Thoracic aorta (tissue), 2 donors: ENCODE results near the gene PAPOLG. TPM values are rescaled to one million over a fixed set of nuclear protein-coding genes. Genes with fewer than 3 reads are reported as not detected.
"Not testable (repeated sequence)": the region's sequence is repeated elsewhere in the genome, so short reads cannot be mapped to it uniquely, and the experiment has no call there.

ENCODE experiments used
- ATAC-seq: fragments of 150-250 bp; one replicate; pipeline ENCODE4 v1.8.0; 2017; ENCODE audit warnings: low read depth; ENCODE audit not compliant: insufficient number of reproducible peaks, low FRiP score
- DNase-seq: peaks from one replicate; pipeline ENCODE4 v3.0.0-alpha.2; 2020; ENCODE audit warnings: low spot score
- H3K27ac ChIP-seq, 2 donors: fragments of 200-600 bp; sonication (generic); 1 replicate in 1 of 2; 2 replicates in 1 of 2; pipeline ENCODE4 v1.5.1; 2016; ENCODE audit warnings: mild to moderate bottlenecking in 2 of 2, moderate library complexity in 2 of 2
- H3K27me3 ChIP-seq: fragments of 200-600 bp; sonication (generic); replicated peaks from 2 replicates; pipeline ENCODE4 v1.6.0; 2016; ENCODE audit warnings: mild to moderate bottlenecking; ENCODE audit not compliant: insufficient read depth
- H3K36me3 ChIP-seq: fragments of 200-600 bp; sonication (generic); one replicate; pipeline ENCODE4 v1.5.1; 2016
- H3K4me1 ChIP-seq, 2 donors: fragments of 200-600 bp; sonication (generic); 1 replicate in 1 of 2; 2 replicates in 1 of 2; pipeline versions ENCODE4 v1.5.1 to v1.6.0; 2016; ENCODE audit warnings: low read depth in 2 of 2, mild to moderate bottlenecking in 1 of 2; ENCODE audit not compliant: control insufficient read depth in 1 of 2
- H3K4me3 ChIP-seq: fragments of 200-600 bp; sonication (generic); 2 replicates; pipeline ENCODE4 v1.5.1; 2016; ENCODE audit warnings: mild to moderate bottlenecking
- H3K9me3 ChIP-seq: fragments of 200-600 bp; sonication (generic); 2 replicates; pipeline ENCODE4 v1.5.1; 2016
- total RNA-seq, 2 donors: library from RNA; depleted of rRNA; stranded (reverse); fragments of >200 nt; gene quantifications; one replicate each; pipeline versions ENCODE4 v1.1.0 to v1.2.3, GENCODE V29; 2016
- TF ChIP-seq, protein P1 (sequence below): fragments of 200-600 bp; sonication (generic); IDR thresholded peaks from one replicate; pipeline ENCODE4 v1.5.1; 2019; ENCODE audit warnings: antibody characterized with exemption

PAPOLG gene
- total RNA-seq, 2 donors from 2014 or later, result 14.5 to 21.9 TPM

DNA sequence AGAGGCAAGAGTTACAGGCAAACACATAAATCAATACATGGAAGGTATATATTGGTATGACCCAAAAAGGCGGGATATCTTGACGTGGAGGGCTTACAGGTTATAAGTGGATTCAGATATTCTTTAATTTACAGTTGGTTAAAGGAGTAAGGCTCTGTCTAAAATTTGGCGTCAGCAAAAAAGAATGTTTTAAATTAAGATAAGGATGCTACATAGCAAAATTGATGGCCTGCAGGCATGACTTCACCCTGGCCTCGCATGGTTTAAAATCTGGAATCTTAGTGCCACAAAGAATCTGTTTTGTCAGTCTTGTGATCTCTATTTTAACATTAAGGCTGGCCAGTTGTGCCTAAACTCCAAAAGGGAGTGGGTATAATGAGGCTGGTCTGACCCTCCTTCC is 66.9 kb downstream of the PAPOLG start:
- H3K27ac ChIP-seq, result no peak overlapping the region
- no peak overlapping the region for H3K4me3 ChIP-seq
- H3K4me1 ChIP-seq, result no peaks in the 10 kb centered on the region
- H3K36me3 ChIP-seq, result no peaks in the 10 kb centered on the region
- H3K27me3 ChIP-seq, result no peaks in the 10 kb centered on the region
- DNase-seq, result no peak
- TF ChIP-seq, protein P1, sequence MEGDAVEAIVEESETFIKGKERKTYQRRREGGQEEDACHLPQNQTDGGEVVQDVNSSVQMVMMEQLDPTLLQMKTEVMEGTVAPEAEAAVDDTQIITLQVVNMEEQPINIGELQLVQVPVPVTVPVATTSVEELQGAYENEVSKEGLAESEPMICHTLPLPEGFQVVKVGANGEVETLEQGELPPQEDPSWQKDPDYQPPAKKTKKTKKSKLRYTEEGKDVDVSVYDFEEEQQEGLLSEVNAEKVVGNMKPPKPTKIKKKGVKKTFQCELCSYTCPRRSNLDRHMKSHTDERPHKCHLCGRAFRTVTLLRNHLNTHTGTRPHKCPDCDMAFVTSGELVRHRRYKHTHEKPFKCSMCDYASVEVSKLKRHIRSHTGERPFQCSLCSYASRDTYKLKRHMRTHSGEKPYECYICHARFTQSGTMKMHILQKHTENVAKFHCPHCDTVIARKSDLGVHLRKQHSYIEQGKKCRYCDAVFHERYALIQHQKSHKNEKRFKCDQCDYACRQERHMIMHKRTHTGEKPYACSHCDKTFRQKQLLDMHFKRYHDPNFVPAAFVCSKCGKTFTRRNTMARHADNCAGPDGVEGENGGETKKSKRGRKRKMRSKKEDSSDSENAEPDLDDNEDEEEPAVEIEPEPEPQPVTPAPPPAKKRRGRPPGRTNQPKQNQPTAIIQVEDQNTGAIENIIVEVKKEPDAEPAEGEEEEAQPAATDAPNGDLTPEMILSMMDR, result no peak
- H3K9me3 ChIP-seq, result no peaks in the 10 kb centered on the region
- no peak for ATAC-seq

DNA sequence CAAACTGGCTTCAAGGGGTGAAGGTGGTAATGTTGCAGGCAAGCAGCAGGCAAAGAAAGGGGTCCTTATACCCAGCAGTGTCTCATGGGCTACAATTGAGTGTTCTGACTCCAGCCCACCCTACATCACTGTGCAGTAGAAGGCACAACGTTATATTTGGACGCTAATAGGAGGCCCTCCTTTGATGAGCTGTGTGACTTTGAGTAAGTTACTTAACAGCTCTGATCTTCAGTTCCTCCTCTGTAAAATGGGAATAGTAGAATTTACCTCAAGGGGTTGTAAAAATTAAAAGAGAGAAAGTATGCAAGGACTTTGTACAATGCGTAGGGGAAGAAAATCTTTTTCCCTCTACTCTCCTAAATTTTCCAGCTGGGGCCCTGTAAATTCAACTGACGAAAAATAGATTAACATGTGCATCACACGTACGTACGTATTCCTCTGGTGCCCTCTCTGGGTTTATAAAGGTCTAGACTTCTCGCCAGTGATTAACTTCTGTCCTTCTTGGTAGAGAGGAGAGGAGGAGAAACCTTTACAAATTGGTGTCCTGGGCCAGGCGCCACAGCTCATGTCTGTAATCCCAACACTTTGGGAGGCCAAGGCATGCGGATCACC is 67.7 kb downstream of the PAPOLG start:
- Histone ChIP-seq H3K36me3 (no peaks in the 10 kb centered on the region), H3K4me3 (no peak overlapping the region), H3K27me3 (no peaks in the 10 kb centered on the region), H3K9me3 (no peaks in the 10 kb centered on the region), H3K4me1 (no peaks in the 10 kb centered on the region), H3K27ac (no peak overlapping the region)
- DNase-seq (no peak), ATAC-seq (no peak)
- TF ChIP-seq, protein P1, result no peak

DNA sequence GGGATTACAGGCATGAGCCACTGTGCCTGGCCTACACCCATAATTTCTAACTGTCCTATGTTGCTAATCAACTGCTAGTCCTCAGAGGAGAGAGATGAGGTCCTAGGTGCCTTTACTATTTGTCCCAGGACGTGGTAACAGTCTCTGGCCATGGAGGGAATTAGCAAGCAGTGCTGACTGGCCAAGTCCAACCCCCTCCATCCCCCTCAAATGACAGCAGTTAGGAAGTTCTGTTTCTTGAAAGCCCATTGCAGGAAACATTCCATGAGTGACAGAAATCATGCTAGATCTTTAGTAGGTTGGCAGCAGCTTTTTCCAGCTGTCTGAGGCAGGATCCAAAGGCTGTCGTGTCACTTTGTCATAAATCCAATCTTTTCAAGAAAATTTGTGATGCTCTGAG is 69.6 kb downstream of the PAPOLG start:
- H3K4me3 ChIP-seq, result no peak overlapping the region
- no peaks in the 10 kb centered on the region for H3K9me3 ChIP-seq
- no peaks in the 10 kb centered on the region for H3K36me3 ChIP-seq
- H3K27me3 ChIP-seq, result no peaks in the 10 kb centered on the region
- ATAC-seq, result no peak
- DNase-seq, result no peak
- TF ChIP-seq, protein P1, result no peak
- no peak overlapping the region for H3K27ac ChIP-seq
- no peaks in the 10 kb centered on the region for H3K4me1 ChIP-seq

DNA sequence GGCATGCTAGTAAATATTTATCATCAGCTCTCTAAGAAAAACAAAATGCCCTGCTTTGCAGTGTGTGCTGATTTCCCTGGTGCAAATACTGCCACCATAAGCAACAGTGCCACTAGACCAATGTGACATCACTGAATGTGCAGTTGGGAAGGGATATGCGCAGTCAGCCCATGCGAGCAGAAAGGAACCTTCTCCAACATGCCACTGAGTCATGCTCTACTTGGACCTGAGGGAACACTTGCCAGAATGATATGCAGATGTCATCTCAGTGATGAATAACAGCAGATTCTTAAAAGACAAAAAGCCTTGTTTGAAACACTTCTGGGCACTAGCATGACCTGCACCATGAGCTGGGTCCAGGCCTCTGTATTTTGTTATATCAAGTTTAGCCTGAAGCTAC is 70.0 kb downstream of the PAPOLG start:
- Histone ChIP-seq H3K4me3 (no peak overlapping the region), H3K27me3 (no peaks in the 10 kb centered on the region), H3K27ac (no peak overlapping the region), H3K9me3 (no peaks in the 10 kb centered on the region), H3K4me1 (no peaks in the 10 kb centered on the region), H3K36me3 (no peaks in the 10 kb centered on the region)
- ATAC-seq, result no peak
- no peak for DNase-seq
- TF ChIP-seq, protein P1, result no peak

DNA sequence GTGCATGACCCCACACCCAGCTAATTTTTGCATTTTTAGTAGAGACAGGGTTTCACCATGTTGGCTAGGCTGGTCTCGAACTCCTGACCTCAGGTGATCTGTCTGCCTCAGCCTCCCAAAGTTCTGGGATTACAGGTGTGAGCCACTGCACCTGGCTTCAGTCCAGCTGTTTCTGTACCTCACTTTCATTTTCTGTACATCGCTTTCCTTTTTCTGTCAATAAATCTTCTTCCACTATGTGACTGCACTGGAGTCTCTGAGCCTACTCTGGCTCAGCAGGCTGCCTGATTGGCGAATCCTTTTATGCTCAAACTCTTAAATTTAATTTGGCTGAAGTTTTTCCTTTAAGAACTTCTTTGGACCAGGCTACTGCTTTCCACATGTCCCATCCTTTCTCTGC is 70.8 kb downstream of the PAPOLG start:
- not testable (repeated sequence) for H3K27ac ChIP-seq, H3K4me3 ChIP-seq, H3K4me1 ChIP-seq, H3K9me3 ChIP-seq, ATAC-seq, H3K36me3 ChIP-seq, DNase-seq, H3K27me3 ChIP-seq

DNA sequence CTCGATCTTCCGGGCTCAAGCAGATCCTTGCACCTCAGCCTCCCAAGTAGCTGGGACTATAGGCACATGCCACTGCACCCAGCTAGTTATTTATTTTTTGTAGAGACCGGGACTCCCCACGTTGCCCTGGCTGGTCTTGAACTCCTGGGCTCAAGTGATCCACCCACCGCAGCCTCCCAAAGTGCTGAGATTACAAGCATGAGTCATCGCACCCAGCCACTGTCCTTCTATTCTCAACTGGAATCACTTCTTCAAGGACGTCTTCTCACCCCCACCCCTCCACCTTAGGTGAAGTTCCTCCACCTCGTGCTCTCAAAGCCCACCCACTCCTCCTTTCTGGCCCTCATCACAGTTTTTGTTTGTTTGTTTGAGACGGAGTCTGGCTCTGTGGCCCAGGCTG is 71.3 kb downstream of the PAPOLG start:
- TF ChIP-seq, protein P1, result no peak
- Histone ChIP-seq H3K4me1 (no peaks in the 10 kb centered on the region), H3K9me3 (no peaks in the 10 kb centered on the region), H3K36me3 (no peaks in the 10 kb centered on the region), H3K4me3 (no peak overlapping the region), H3K27ac (no peak overlapping the region), H3K27me3 (no peaks in the 10 kb centered on the region)
- DNase-seq (no peak), ATAC-seq (no peak)
